Measurements from ENCODE around the gene ZBTB43.

GRCh38 chr9:126852086-126852688, 47.3 kb downstream of the ZBTB43 start:
- TF ChIP-seq CEBPB (IDR thresholded peaks at IDR 0.05; ENCODE audit: low read depth, low read length) (no peak), CTCF (conservative IDR thresholded peaks at IDR 0.05; ENCODE audit: low read depth, low read length) (no peak), POLR2A (IDR thresholded peaks at IDR 0.05; ENCODE audit: low read depth, low read length) (no peak), RCOR1 (IDR thresholded peaks at IDR 0.05; ENCODE audit: insufficient replicate concordance, low read length) (no peak), BHLHE40 (IDR thresholded peaks at IDR 0.05; ENCODE audit: low read depth, low read length) (no peak), FOS (IDR thresholded peaks at IDR 0.05; ENCODE audit: low read depth, low read length) (no peak), RAD21 (IDR thresholded peaks at IDR 0.05; ENCODE audit: low read length) (no peak), MAFK (IDR thresholded peaks at IDR 0.05; ENCODE audit: low read depth, low read length) (no peak), SMC3 (IDR thresholded peaks at IDR 0.05; ENCODE audit: low read depth, low read length) (no peak), MXI1 (IDR thresholded peaks at IDR 0.05; ENCODE audit: borderline replicate concordance, low read depth, low read length) (no peak), USF2 (IDR thresholded peaks at IDR 0.05; ENCODE audit: low read depth, low read length) (no peak), MAZ (IDR thresholded peaks at IDR 0.05; ENCODE audit: borderline replicate concordance, low read depth, low read length) (no peak), ELK1 (IDR thresholded peaks at IDR 0.05; ENCODE audit: borderline replicate concordance, low read depth, low read length) (no peak)

Data from IMR-90 (cell line).